Body of pancreas (tissue), 4 donors: ENCODE data around the gene TATDN3. TPM values are rescaled to one million over a fixed set of nuclear protein-coding genes. Genes with fewer than 3 reads are reported as not detected.
"Not testable (repeated sequence)": the region's sequence is repeated elsewhere in the genome, so short reads cannot be mapped to it uniquely, and the experiment has no call there.

Experiments used
- ATAC-seq: fragments of 150-250 bp; one replicate; pipeline ENCODE4 v1.9.1; 2016
- DNase-seq, 4 donors: peaks; one replicate each; pipeline ENCODE4 v3.0.0-alpha.2; 2019
- H3K27ac ChIP-seq, 4 donors: fragments of 200-600 bp; sonication (generic); 1 replicate in 3 of 4; 2 replicates in 1 of 4; pipeline versions ENCODE4 v1.5.1 to v1.6.1; 2016 to 2019; ENCODE audit warnings: mild to moderate bottlenecking in 1 of 4, mixed read lengths in 1 of 4, moderate library complexity in 1 of 4
- H3K27me3 ChIP-seq, 2 donors: fragments of 200-600 bp; sonication (generic); one replicate each; pipeline ENCODE4 v1.6.0; 2016; ENCODE audit warnings: mild to moderate bottlenecking in 1 of 2
- H3K36me3 ChIP-seq, 2 donors: fragments of 200-600 bp; sonication (generic); replicated peaks in 1 of 2; 2 replicates each; pipeline ENCODE4 v1.5.1; 2016; ENCODE audit warnings: low read depth in 2 of 2; ENCODE audit not compliant: insufficient read depth in 1 of 2
- H3K4me1 ChIP-seq: fragments of 200-600 bp; sonication (generic); one replicate; pipeline ENCODE4 v1.6.0; 2016
- H3K4me3 ChIP-seq, 2 donors: fragments of 200-600 bp; sonication (generic); 1 replicate in 1 of 2; 2 replicates in 1 of 2; pipeline ENCODE4 v1.5.1; 2016 to 2019
- H3K9me3 ChIP-seq, 3 donors: fragments of 200-600 bp; sonication (generic); 1 replicate in 2 of 3; 2 replicates in 1 of 3; pipeline ENCODE4 v1.5.1; 2016
- POLR2A ChIP-seq, 3 donors: fragments of 450-650 bp; IDR thresholded peaks; one replicate each; pipeline ENCODE4 v1.6.1; 2016; ENCODE audit warnings: antibody characterized with exemption in 3 of 3, mild to moderate bottlenecking in 2 of 3
- WGBS, 2 donors: methylation state at CpG; one replicate each; pipeline ENCODE4 v1.1.5; 2017; 5-methylcytosine and 5-hydroxymethylcytosine counted together
- intact Hi-C: fragments of 100-400 bp; cut with DNase I; formaldehyde crosslinking; loops from one replicate; pipeline ENCODE4 v1.15.1; 2023
- total RNA-seq, 2 donors: library from RNA; depleted of rRNA; stranded (reverse); fragments of >200 nt; gene quantifications; one replicate each; pipeline ENCODE4 v1.1.0, GENCODE V29; 2016
- TF ChIP-seq, protein P1 (sequence below), 7 experiments: fragments of 450-650 bp in 4 of 7; fragments of 200-600 bp in 3 of 7; sonication (generic) in 3 of 7; IDR thresholded peaks; one replicate each; pipeline ENCODE4 v1.5.1; 2016 to 2019; ENCODE audit warnings: antibody characterized with exemption in 7 of 7

Gene TATDN3
- total RNA-seq, 2 donors from 2014 or later: 6.3 to 10.6 TPM

DNA sequence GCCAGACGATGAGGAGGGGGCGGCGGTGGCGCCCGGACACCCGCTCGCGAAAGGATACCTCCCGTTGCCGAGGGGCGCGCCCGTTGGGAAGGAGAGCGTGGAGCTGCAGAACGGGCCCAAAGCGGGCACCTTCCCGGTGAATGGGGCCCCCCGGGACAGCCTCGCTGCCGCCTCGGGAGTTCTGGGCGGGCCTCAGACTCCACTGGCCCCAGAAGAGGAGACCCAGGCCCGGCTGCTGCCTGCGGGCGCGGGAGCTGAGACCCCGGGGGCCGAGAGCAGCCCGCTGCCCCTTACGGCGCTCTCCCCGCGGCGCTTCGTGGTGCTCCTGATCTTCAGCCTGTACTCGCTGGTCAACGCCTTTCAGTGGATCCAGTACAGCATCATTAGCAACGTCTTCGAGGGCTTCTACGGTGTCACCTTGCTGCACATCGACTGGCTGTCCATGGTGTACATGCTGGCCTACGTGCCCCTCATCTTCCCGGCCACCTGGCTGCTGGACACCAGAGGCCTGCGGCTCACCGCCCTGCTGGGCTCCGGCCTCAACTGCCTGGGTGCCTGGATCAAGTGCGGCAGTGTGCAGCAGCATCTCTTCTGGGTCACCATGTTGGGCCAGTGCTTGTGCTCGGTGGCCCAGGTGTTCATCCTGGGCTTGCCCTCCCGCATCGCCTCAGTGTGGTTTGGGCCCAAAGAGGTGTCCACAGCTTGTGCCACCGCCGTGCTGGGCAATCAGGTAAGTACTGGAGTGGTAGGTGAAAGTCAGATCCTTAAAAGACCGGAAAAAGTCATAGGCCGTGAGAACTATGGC is 67.0 kb downstream of the TATDN3 start:
- H3K4me1 ChIP-seq: peaks cover 31% of the 10 kb centered on the region
- intact Hi-C loops: no loop called here
- H3K4me3 ChIP-seq: peak overlapping the region; percentile 72 to 86
- DNase-seq (peak; percentile 16 to 24 (median 20)), ATAC-seq (peak; percentile 22)
- no peaks in the 10 kb centered on the region for H3K36me3 ChIP-seq
- 6 to 68% methylated on average over 4 to 48 of the region's 54 CpGs for WGBS, 2 donors
- no peak for TF ChIP-seq POLR2A (IDR thresholded peaks at IDR 0.05)
- TF ChIP-seq, protein P1, sequence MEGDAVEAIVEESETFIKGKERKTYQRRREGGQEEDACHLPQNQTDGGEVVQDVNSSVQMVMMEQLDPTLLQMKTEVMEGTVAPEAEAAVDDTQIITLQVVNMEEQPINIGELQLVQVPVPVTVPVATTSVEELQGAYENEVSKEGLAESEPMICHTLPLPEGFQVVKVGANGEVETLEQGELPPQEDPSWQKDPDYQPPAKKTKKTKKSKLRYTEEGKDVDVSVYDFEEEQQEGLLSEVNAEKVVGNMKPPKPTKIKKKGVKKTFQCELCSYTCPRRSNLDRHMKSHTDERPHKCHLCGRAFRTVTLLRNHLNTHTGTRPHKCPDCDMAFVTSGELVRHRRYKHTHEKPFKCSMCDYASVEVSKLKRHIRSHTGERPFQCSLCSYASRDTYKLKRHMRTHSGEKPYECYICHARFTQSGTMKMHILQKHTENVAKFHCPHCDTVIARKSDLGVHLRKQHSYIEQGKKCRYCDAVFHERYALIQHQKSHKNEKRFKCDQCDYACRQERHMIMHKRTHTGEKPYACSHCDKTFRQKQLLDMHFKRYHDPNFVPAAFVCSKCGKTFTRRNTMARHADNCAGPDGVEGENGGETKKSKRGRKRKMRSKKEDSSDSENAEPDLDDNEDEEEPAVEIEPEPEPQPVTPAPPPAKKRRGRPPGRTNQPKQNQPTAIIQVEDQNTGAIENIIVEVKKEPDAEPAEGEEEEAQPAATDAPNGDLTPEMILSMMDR (IDR thresholded peaks at IDR 0.05): no peak
- no peaks in the 10 kb centered on the region for H3K9me3 ChIP-seq
- peak overlapping the region; percentile 74 to 88 (median 82) for H3K27ac ChIP-seq
- H3K27me3 ChIP-seq: no peaks in the 10 kb centered on the region

DNA sequence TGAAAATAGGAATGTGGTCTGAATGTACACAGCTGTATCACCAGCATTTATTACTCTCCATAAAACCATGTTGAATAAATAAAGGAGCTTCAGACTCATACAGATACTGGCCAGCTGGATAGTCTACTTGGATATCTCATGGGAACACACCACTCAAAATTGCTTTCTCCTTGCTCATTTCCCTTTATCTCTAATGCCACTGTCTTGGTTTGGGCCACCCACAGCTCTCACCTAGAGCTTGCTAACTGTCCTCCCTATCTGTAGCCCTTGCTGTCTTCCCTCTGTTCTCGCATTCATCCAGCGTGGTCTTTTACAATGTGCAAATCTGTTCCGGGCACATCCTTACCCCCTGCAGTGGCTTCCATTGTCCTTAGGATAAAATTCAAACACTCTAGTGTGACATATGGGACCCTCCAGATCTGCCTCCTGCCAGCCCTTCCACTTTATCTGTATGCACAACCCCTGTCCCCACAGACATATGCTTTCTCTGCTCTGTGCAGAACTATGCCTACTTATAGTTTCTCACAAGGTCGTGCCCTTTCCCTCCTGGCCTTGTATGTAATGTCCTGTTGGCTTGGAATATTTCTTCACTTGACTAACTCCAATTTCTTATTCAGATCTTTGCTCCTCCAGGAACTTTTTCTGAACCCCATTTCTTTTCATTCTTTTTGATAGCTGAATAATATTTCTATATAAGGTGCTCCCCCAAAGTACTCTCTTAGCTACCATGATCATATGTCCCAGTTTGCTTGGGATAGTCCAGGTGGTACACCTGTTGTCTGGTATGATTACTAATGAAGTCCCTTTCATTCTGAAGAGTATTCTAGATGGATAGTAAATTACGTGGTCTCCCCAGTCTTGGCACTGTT is 69.3 kb downstream of the TATDN3 start:
- Histone ChIP-seq H3K27ac (no peak overlapping the region), H3K9me3 (no peaks in the 10 kb centered on the region), H3K4me1 (peaks cover 31% of the 10 kb centered on the region), H3K4me3 (no peak overlapping the region), H3K27me3 (no peaks in the 10 kb centered on the region), H3K36me3 (no peaks in the 10 kb centered on the region)
- intact Hi-C loops: no loop called here
- ATAC-seq: no peak
- TF ChIP-seq, protein P1 (IDR thresholded peaks at IDR 0.05): no peak
- TF ChIP-seq POLR2A (IDR thresholded peaks at IDR 0.05): no peak
- WGBS, 2 donors: 77 to 82% methylated on average over 5 of the region's 5 CpGs
- no peak for DNase-seq

GRCh38 chr1:212862111-212862690 is 70.5 kb downstream of the TATDN3 start:
- DNase-seq: no peak
- ATAC-seq: no peak
- TF ChIP-seq, protein P1 (IDR thresholded peaks at IDR 0.05): no peak
- no peak for TF ChIP-seq POLR2A (IDR thresholded peaks at IDR 0.05)
- Histone ChIP-seq H3K9me3 (no peaks in the 10 kb centered on the region), H3K27me3 (no peaks in the 10 kb centered on the region), H3K36me3 (no peaks in the 10 kb centered on the region), H3K27ac (no peak overlapping the region), H3K4me1 (peaks cover 25% of the 10 kb centered on the region), H3K4me3 (no peak overlapping the region)
- 76 to 92% methylated on average over 2 of the region's 2 CpGs for WGBS, 2 donors
- intact Hi-C loops: no loop called here

DNA sequence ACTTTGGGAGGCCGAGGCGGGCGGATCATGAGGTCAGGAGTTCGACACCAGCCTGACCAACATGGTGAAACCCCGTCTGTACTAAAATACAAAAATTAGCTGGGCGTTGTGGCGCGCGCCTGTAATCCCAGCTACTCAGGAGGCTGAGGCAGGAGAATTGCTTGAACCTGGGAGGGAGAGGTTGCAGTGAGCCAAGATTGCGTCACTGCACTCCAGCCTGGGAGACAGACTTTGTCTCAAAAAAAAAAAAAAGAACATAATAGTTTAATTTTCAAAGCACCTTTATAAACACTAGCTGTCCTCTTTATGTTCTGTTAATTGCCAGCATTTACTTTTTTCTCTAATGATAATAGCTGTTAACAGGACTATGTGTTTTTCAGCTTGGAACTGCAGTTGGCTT is 71.7 kb downstream of the TATDN3 start:
- H3K4me3 ChIP-seq, H3K36me3 ChIP-seq, H3K27me3 ChIP-seq, intact Hi-C loops, H3K9me3 ChIP-seq, H3K27ac ChIP-seq, ATAC-seq, DNase-seq: not testable (repeated sequence)
- WGBS, 2 donors: 86 to 93% methylated on average over 10 of the region's 10 CpGs
- peaks cover 21% of the 10 kb centered on the region for H3K4me1 ChIP-seq

DNA sequence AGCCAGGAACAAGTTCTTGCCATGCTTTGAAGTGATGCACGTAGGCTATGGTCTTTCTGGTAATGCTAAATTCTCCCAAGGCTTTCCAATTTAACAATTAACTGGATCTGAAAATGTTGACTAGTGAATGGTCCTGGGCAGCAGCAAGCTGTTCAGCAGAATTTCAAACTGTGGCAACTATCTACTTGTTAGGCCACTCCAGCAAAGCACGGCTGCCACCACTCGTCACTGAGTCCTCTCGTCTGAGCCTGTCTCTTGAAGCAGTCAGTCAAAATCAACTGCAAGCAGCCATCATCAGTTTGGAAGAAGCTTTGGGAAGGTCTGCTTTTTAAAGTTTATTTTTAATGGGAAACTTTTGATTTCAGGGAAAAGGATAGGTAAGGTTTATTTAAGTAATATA is 72.5 kb downstream of the TATDN3 start:
- H3K27ac ChIP-seq: no peak overlapping the region
- intact Hi-C loops: no loop called here
- ATAC-seq (no peak), DNase-seq (no peak)
- H3K4me1 ChIP-seq: peaks cover 15% of the 10 kb centered on the region
- no peak overlapping the region for H3K4me3 ChIP-seq
- TF ChIP-seq, protein P1 (IDR thresholded peaks at IDR 0.05): no peak
- no peak for TF ChIP-seq POLR2A (IDR thresholded peaks at IDR 0.05)
- 90 to 92% methylated on average over 4 of the region's 4 CpGs for WGBS, 2 donors
- H3K36me3 ChIP-seq: no peaks in the 10 kb centered on the region
- H3K27me3 ChIP-seq: no peaks in the 10 kb centered on the region
- H3K9me3 ChIP-seq: no peaks in the 10 kb centered on the region
